ENCODE measurements around the gene TMEM134. TPM values are rescaled to one million over a fixed set of nuclear protein-coding genes. Genes with fewer than 3 reads are reported as not detected.

TMEM134 gene
- total and polyA plus RNA-seq, 4 donors: 10.2 to 86.9 (median 63.5) TPM

GRCh38 chr11:67458266-67458665 lies 10.8 kb downstream of the TMEM134 start (continued):
- TF ChIP-seq ZBTB33 (IDR thresholded peaks at IDR 0.05) (no peak), FOXA1 (IDR thresholded peaks at IDR 0.05) (no peak)

- DNase-seq (ENCODE audit: low spot score): no peak
- no peaks in the 10 kb centered on the region for H3K9me3 ChIP-seq (ENCODE audit: control insufficient read depth in 4 of 4, low read length in 3 of 4)
- no peak overlapping the region for H3K4me3 ChIP-seq (ENCODE audit: low read depth in 1 of 3, low read length in 3 of 3)
- WGBS: 93% methylated on average over 12 of the region's 12 CpGs
- no peaks in the 10 kb centered on the region for H3K27me3 ChIP-seq (ENCODE audit: control insufficient read depth in 4 of 4, insufficient read depth in 4 of 4, low read length in 3 of 4)
- no peak overlapping the region for H3K9ac ChIP-seq (ENCODE audit: low read depth in 1 of 2, low read length in 2 of 2)
- TF ChIP-seq, protein P1, sequence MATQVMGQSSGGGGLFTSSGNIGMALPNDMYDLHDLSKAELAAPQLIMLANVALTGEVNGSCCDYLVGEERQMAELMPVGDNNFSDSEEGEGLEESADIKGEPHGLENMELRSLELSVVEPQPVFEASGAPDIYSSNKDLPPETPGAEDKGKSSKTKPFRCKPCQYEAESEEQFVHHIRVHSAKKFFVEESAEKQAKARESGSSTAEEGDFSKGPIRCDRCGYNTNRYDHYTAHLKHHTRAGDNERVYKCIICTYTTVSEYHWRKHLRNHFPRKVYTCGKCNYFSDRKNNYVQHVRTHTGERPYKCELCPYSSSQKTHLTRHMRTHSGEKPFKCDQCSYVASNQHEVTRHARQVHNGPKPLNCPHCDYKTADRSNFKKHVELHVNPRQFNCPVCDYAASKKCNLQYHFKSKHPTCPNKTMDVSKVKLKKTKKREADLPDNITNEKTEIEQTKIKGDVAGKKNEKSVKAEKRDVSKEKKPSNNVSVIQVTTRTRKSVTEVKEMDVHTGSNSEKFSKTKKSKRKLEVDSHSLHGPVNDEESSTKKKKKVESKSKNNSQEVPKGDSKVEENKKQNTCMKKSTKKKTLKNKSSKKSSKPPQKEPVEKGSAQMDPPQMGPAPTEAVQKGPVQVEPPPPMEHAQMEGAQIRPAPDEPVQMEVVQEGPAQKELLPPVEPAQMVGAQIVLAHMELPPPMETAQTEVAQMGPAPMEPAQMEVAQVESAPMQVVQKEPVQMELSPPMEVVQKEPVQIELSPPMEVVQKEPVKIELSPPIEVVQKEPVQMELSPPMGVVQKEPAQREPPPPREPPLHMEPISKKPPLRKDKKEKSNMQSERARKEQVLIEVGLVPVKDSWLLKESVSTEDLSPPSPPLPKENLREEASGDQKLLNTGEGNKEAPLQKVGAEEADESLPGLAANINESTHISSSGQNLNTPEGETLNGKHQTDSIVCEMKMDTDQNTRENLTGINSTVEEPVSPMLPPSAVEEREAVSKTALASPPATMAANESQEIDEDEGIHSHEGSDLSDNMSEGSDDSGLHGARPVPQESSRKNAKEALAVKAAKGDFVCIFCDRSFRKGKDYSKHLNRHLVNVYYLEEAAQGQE (IDR thresholded peaks at IDR 0.05): no peak
- TF ChIP-seq MAX (IDR thresholded peaks at IDR 0.05) (no peak), HNF4G (IDR thresholded peaks at IDR 0.05) (no peak), FOXA2 (IDR thresholded peaks at IDR 0.05) (no peak), RAD21 (IDR thresholded peaks at IDR 0.05) (no peak), SP1 (IDR thresholded peaks at IDR 0.05) (no peak), ZBTB33 (IDR thresholded peaks at IDR 0.05) (no peak), RXRA (IDR thresholded peaks at IDR 0.05) (no peak), ATF3 (IDR thresholded peaks at IDR 0.05) (no peak), GABPA (IDR thresholded peaks at IDR 0.05 in 1 of 2, conservative IDR thresholded peaks at IDR 0.05 in 1 of 2) (no peak)
- TF ChIP-seq, protein P2, sequence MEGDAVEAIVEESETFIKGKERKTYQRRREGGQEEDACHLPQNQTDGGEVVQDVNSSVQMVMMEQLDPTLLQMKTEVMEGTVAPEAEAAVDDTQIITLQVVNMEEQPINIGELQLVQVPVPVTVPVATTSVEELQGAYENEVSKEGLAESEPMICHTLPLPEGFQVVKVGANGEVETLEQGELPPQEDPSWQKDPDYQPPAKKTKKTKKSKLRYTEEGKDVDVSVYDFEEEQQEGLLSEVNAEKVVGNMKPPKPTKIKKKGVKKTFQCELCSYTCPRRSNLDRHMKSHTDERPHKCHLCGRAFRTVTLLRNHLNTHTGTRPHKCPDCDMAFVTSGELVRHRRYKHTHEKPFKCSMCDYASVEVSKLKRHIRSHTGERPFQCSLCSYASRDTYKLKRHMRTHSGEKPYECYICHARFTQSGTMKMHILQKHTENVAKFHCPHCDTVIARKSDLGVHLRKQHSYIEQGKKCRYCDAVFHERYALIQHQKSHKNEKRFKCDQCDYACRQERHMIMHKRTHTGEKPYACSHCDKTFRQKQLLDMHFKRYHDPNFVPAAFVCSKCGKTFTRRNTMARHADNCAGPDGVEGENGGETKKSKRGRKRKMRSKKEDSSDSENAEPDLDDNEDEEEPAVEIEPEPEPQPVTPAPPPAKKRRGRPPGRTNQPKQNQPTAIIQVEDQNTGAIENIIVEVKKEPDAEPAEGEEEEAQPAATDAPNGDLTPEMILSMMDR (IDR thresholded peaks at IDR 0.05; ENCODE audit: low read depth, low read length, missing input control): no peak
- H3K4me1 ChIP-seq (ENCODE audit: control insufficient read depth in 4 of 4, insufficient read depth in 4 of 4, low read length in 3 of 4): no peaks in the 10 kb centered on the region
- no peaks in the 10 kb centered on the region for H3K36me3 ChIP-seq (ENCODE audit: control insufficient read depth in 4 of 4, insufficient read depth in 3 of 4, low read depth in 1 of 4, low read length in 3 of 4)
- H3K27ac ChIP-seq (ENCODE audit: low read depth in 1 of 2, low read length in 2 of 2): no peak overlapping the region
These were observed 11.6 kb downstream of the TMEM134 start for GRCh38 chr11:67457453-67457852.
